Liver (tissue), 3 donors: ENCODE results near the gene UROC1.

Source experiments
- EGR1 ChIP-seq, 2 donors: IDR thresholded peaks; 2 replicates each; pipeline ENCODE4 v1.6.1; 2016 to 2018; ENCODE audit warnings: antibody characterized with exemption in 2 of 2, low read depth in 2 of 2
- FOXA1 ChIP-seq: IDR thresholded peaks from 2 replicates; pipeline ENCODE4 v1.6.1; 2016; ENCODE audit warnings: antibody characterized with exemption
- HNF4A ChIP-seq, 2 donors: conservative IDR thresholded peaks; 2 replicates each; pipeline ENCODE4 v1.6.1; 2016; ENCODE audit warnings: antibody characterized with exemption in 2 of 2, mild to moderate bottlenecking in 2 of 2
- JUND ChIP-seq, 2 donors: IDR thresholded peaks; 2 replicates each; pipeline ENCODE4 v1.6.1; 2016; ENCODE audit warnings: antibody characterized with exemption in 2 of 2
- RAD21 ChIP-seq, 2 donors: IDR thresholded peaks; 2 replicates each; pipeline ENCODE4 v1.6.1; 2016; ENCODE audit warnings: antibody characterized with exemption in 2 of 2, mild to moderate bottlenecking in 2 of 2
- RXRA ChIP-seq, 2 donors: IDR thresholded peaks; 2 replicates each; pipeline ENCODE4 v1.6.1; 2017 to 2018; ENCODE audit warnings: antibody characterized with exemption in 2 of 2, mild to moderate bottlenecking in 1 of 2
- SP1 ChIP-seq: IDR thresholded peaks from 2 replicates; pipeline ENCODE4 v1.6.1; 2018; ENCODE audit warnings: antibody characterized with exemption, mild to moderate bottlenecking
- YY1 ChIP-seq: IDR thresholded peaks from 2 replicates; pipeline ENCODE4 v1.6.1; 2016; ENCODE audit warnings: antibody characterized with exemption, mild to moderate bottlenecking
- TF ChIP-seq, protein P1 (sequence below): fragments of 150-350 bp; IDR thresholded peaks from 2 replicates; pipeline ENCODE4 v1.5.1; 2017; ENCODE audit warnings: improper control_type of control experiment, low read depth, low read length; ENCODE audit not compliant: missing input control
- TF ChIP-seq, protein P2 (sequence below): IDR thresholded peaks from 2 replicates; pipeline ENCODE4 v1.6.1; 2016; ENCODE audit warnings: antibody characterized with exemption
- TF ChIP-seq, protein P3 (sequence below): IDR thresholded peaks from 2 replicates; pipeline ENCODE4 v1.6.1; 2016; ENCODE audit warnings: antibody characterized with exemption
- TF ChIP-seq, protein P4 (sequence below): IDR thresholded peaks from 2 replicates; pipeline ENCODE4 v1.6.1; 2016; ENCODE audit warnings: antibody characterized with exemption, mild to moderate bottlenecking
- TF ChIP-seq, protein P5 (sequence below): IDR thresholded peaks from 2 replicates; pipeline ENCODE4 v1.6.1; 2016; ENCODE audit warnings: antibody characterized with exemption
- donor health status: healthy.
- donor health status: healthy.

DNA sequence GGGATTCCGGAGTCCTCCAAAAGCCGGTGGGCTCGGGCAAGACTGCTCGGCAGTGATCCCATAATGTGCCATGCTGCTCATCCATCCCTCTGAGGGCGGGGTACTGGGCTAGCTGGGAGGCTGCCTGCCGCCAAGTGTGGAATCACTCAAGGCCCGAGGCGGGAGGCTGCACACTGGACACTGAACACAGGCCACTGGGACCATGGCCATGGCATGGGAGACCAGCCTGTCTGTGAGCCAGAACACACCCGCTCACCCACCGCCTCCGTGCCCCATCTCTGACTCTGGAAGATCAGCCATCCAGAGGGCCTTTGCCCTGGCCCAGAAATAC is 39.8 kb upstream of the UROC1 start:
- TF ChIP-seq, protein P1, sequence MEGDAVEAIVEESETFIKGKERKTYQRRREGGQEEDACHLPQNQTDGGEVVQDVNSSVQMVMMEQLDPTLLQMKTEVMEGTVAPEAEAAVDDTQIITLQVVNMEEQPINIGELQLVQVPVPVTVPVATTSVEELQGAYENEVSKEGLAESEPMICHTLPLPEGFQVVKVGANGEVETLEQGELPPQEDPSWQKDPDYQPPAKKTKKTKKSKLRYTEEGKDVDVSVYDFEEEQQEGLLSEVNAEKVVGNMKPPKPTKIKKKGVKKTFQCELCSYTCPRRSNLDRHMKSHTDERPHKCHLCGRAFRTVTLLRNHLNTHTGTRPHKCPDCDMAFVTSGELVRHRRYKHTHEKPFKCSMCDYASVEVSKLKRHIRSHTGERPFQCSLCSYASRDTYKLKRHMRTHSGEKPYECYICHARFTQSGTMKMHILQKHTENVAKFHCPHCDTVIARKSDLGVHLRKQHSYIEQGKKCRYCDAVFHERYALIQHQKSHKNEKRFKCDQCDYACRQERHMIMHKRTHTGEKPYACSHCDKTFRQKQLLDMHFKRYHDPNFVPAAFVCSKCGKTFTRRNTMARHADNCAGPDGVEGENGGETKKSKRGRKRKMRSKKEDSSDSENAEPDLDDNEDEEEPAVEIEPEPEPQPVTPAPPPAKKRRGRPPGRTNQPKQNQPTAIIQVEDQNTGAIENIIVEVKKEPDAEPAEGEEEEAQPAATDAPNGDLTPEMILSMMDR, result no peak
- TF ChIP-seq SP1, result no peak
- no peak for TF ChIP-seq EGR1 (IDR thresholded peaks at IDR 0.05; ENCODE audit: low read depth in 2 of 2)
- TF ChIP-seq, protein P2, sequence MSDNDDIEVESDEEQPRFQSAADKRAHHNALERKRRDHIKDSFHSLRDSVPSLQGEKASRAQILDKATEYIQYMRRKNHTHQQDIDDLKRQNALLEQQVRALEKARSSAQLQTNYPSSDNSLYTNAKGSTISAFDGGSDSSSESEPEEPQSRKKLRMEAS, result no peak
- TF ChIP-seq, protein P3, sequence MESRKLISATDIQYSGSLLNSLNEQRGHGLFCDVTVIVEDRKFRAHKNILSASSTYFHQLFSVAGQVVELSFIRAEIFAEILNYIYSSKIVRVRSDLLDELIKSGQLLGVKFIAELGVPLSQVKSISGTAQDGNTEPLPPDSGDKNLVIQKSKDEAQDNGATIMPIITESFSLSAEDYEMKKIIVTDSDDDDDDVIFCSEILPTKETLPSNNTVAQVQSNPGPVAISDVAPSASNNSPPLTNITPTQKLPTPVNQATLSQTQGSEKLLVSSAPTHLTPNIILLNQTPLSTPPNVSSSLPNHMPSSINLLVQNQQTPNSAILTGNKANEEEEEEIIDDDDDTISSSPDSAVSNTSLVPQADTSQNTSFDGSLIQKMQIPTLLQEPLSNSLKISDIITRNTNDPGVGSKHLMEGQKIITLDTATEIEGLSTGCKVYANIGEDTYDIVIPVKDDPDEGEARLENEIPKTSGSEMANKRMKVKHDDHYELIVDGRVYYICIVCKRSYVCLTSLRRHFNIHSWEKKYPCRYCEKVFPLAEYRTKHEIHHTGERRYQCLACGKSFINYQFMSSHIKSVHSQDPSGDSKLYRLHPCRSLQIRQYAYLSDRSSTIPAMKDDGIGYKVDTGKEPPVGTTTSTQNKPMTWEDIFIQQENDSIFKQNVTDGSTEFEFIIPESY, result no peak
- TF ChIP-seq RAD21 (IDR thresholded peaks at IDR 0.05), result no peak
- TF ChIP-seq, protein P4, sequence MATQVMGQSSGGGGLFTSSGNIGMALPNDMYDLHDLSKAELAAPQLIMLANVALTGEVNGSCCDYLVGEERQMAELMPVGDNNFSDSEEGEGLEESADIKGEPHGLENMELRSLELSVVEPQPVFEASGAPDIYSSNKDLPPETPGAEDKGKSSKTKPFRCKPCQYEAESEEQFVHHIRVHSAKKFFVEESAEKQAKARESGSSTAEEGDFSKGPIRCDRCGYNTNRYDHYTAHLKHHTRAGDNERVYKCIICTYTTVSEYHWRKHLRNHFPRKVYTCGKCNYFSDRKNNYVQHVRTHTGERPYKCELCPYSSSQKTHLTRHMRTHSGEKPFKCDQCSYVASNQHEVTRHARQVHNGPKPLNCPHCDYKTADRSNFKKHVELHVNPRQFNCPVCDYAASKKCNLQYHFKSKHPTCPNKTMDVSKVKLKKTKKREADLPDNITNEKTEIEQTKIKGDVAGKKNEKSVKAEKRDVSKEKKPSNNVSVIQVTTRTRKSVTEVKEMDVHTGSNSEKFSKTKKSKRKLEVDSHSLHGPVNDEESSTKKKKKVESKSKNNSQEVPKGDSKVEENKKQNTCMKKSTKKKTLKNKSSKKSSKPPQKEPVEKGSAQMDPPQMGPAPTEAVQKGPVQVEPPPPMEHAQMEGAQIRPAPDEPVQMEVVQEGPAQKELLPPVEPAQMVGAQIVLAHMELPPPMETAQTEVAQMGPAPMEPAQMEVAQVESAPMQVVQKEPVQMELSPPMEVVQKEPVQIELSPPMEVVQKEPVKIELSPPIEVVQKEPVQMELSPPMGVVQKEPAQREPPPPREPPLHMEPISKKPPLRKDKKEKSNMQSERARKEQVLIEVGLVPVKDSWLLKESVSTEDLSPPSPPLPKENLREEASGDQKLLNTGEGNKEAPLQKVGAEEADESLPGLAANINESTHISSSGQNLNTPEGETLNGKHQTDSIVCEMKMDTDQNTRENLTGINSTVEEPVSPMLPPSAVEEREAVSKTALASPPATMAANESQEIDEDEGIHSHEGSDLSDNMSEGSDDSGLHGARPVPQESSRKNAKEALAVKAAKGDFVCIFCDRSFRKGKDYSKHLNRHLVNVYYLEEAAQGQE, result no peak
- TF ChIP-seq HNF4A (conservative IDR thresholded peaks at IDR 0.05), result no peak
- TF ChIP-seq JUND (IDR thresholded peaks at IDR 0.05), result no peak
- TF ChIP-seq, protein P5, sequence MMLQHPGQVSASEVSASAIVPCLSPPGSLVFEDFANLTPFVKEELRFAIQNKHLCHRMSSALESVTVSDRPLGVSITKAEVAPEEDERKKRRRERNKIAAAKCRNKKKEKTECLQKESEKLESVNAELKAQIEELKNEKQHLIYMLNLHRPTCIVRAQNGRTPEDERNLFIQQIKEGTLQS, result no peak
- TF ChIP-seq FOXA1, result no peak
- TF ChIP-seq RXRA (IDR thresholded peaks at IDR 0.05), result no peak
- no peak for TF ChIP-seq YY1
